SIG-M5 (cell line): ENCODE data around the gene VTN.

Source experiments
- DNase-seq: peaks from one replicate; lab custom pipeline; 2025; lab: John Stamatoyannopoulos, UW

Gene VTN

GRCh38 chr17:28370035-28370743, at the start of gene VTN:
VTN (minus strand) TSS chr17:28370307; CDS start chr17:28370203, 104 bp downstream.
- no peak for DNase-seq

DNA sequence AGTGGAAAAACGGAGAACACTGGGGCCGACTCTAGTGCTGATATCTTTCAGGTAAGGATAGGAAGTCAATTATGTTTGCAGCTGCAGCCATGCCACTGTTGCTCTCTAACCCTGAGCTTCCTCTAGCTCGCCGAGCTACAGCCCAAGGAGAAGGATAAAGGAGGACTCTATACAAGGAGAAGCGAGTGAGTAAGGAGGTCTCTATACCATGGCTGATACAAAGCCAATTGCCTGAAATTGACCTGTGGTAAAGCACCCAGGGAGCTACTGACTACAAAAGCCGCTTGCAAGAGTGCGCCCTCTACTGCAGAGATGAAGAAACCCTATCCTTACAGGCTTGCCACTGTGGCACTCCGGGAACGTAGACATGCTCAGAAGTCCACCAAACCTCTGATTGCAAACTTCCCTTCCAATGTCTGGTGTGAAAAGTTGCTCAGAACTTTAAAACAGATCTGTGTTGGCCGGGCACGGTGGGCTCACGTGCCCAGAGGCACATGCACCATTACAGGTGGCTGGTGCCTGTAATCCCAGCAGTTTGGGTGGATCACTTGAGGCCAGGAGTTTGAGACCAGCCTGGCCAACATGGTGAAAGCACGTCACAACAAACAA, 46.7 kb upstream of the VTN start:
- no peak for DNase-seq

DNA sequence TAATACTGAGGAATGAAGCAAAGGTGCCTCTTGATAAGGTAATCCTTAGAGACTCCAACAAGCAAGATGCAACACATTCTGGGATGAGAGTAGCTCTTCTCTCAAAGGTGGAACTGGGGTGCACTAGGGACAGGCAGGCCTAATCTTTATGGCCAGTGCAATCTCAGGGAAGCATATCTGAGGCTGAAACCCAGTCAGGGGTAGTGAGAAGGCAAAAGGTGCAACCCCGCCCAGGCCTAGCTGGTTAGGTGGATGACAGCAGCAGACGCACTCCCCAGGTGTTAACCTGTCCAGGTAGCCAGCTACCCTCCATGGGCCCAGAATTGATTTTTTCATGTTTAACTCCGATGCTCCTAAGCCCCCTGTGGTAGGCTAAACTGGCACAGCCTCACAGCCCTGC, 45.8 kb upstream of the VTN start:
- no peak for DNase-seq

- no peak for DNase-seq
Observed at GRCh38 chr17:28413804-28414203, 43.7 kb upstream of the VTN start.

- no peak for DNase-seq
Observed at GRCh38 chr17:28412099-28412498, 42.0 kb upstream of the VTN start.

DNA sequence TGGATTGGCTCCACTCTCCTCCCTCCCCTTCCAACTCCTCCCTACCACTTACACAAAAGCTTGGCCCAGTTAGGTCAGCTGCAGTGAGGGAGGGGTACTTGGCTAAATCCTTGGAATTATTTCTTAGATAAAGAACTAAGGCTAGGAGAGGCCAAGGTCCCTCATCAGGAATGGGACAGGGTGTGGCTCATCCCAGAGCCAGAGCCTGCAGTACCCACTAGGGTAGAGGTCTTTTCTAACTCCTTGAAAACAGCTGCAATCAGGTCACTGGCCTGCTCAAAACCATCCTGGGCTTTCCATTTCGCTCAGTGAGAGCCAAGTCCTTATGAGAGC, 37.8 kb upstream of the VTN start:
- DNase-seq: no peak

DNA sequence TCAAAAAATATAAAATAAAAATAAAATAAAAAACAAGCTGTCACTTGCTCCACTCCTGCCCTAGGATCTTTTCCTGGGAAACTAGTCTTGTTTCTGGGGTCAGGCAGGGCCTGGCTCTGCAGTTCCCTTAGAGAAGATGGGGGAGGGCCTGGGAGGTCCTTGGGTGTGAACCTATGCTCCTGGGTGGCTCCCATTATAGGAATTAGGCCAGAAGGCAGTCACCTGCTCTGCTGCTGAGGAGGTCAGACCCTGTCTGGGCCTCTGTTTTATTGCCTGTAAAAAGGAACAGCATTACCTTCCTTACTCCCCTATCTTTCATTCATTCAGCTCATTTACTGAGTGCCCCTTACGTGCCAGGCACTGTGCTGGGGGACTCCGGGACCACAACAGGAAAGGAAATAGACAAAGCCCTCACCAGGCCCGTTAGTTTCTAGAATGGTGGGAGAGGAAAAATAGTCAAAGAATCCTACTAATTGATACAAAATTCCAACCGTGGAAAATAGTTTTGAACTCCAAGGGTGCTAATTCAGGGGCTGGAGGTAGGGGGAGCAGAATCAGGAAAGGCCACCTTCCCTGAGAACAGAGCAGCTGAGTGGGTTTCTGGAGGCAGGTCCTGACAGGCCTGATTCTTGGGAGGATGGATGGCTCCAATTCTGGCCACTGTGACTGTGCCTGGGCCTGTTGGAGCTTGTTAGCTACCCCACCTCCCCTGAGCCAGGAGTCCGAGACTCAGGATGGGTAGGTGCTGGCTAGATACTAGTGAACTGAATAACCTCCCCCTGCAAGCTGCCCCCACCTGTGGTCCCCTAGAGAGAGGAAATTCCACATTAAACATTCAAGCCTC, 37.2 kb upstream of the VTN start:
- DNase-seq: no peak

DNA sequence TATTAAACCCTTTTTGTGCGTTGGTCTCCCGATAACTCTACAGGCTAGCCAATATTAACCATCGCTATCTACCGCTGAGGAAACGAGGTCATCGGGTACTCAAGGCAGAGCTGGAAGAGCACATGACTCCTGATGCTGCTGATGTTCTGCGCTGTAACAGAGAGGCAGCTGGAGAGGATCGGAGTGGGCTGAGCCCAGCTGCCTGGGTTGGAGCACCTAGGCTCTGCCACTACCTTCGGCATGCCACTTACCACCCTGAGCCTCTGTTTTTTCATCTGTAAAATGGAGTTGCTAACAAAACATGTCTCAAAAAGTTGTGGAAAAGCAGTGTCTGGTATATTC, 36.3 kb upstream of the VTN start:
- no peak for DNase-seq

- no peak for DNase-seq
Observed at GRCh38 chr17:28405632-28406472, 35.7 kb upstream of the VTN start, which contains the start of gene SLC46A1. SLC46A1 (minus strand) TSS chr17:28406212; CDS start chr17:28406114, 98 bp downstream.

DNA sequence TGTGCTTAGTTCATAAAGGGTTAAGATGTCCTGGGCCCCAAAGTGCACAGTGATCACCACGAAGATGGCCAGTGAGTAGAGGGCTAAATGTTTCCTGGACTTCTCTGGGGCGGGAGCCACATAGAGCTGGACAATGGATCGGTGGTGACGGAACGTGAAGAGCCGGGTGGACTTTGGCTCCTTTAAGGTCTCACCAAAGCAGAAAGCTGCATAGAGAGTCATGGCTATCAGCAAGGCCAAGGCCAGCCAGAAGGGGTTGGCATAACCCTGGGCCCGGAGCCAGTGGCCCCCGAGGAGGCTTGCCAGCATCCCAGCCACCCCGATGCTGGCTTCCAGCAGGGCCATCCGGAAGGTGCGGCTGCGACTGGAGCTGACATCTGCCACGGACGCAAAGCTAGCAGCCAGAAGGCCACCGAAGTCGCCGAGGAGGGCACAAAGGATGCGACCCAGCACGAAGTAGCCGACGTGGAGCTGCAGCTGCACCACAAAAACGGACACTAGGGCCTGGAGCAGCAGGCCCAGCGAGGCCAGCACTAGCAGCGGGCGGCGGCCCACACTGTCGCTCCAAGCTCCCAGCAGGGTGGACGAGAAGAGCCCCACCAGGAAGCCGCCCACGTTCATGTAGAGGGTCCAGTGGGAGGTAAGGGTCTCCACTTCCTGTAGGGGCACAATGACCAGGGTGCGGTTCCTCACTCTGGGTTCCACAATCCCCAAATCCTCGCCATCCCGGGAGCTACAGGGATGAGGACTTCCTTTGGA, 34.9 kb upstream of the VTN start:
- no peak for DNase-seq

GRCh38 chr17:28404461-28404811, 34.3 kb upstream of the VTN start:
- DNase-seq: no peak

- DNase-seq: no peak
Observed at GRCh38 chr17:28404007-28404406, 33.9 kb upstream of the VTN start.

GRCh38 chr17:28402844-28403243, 32.7 kb upstream of the VTN start:
- DNase-seq: no peak

GRCh38 chr17:28402224-28402630, 32.1 kb upstream of the VTN start:
- DNase-seq: no peak

GRCh38 chr17:28399808-28400207, 29.7 kb upstream of the VTN start:
- no peak for DNase-seq

DNA sequence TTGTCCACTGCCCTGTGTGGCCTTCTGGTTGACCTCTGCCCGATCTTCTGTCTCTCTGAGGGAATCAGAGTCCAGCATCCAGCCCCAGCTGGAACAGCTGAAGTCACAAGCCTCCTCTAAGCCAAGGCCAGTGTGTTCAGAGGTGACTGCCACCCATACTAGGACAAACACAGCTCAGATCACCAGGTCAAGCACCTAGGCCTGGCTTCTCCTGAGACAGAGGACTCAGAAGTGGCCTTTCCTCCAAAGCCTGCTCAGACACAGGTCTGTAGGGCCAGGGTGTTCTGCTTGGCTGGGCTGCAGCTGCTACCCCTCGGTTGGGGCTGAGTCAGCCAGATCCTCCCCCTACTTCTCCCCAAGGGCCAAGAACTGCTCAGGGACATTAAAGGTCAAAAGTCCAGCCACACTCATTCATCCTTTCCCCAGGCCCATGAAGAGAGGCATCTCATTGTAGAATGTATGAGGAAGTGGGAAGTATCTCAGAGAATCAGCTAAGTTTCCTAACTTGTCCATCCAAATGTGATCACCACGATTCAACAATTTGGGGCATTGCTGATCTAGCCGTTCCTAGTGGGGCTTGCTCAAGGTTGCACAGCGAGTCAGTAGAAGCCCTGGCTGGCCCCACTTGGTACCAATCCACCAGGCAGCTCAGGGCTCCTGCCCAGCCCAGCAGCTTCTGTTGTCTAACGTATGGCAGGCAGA, 28.3 kb upstream of the VTN start:
- no peak for DNase-seq

- DNase-seq: no peak
Observed at GRCh38 chr17:28397687-28398279, 27.7 kb upstream of the VTN start.

DNA sequence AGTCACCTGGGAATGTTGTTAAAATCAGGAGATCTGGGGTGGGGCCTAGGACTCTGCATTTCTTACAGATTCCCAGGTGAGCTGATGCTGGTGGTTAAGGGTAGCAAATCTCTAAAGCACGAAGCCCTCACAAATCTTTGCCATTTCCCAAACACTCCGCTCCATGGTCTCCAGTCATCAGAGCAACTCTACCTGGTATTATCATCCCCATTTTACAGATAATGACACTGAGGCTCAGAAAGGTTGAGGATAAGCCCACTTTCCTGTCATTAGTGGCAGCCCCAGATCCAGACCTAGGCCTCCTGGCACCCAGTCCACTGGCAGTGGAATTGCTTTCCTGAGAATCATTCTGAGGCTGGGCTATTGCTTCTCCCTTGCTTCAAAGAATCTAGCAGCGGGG, 27.2 kb upstream of the VTN start:
- DNase-seq: no peak

- DNase-seq: no peak
Observed at GRCh38 chr17:28396635-28397239, 26.6 kb upstream of the VTN start.

DNA sequence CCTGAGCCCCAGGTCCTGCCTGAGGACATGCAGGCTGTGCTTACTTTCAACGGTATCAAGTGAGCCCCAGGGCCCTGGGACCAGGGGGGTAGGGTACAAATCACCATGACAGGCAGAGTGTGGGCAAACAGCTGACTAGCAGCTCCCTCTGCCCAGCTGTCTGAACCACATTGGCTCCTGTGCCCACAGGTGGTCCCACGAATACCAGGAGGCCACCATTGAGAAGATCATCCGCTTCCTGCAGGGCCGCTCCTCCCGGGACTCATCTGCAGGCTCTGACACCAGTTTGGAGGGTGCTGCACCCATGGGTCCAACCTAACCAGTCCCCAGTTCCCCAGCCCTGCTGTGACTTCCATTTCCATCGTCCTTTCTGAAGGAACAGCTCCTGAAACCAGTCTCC, 25.9 kb upstream of the VTN start:
- no peak for DNase-seq
